ENCODE measurements around the gene PDZD7.

DNA sequence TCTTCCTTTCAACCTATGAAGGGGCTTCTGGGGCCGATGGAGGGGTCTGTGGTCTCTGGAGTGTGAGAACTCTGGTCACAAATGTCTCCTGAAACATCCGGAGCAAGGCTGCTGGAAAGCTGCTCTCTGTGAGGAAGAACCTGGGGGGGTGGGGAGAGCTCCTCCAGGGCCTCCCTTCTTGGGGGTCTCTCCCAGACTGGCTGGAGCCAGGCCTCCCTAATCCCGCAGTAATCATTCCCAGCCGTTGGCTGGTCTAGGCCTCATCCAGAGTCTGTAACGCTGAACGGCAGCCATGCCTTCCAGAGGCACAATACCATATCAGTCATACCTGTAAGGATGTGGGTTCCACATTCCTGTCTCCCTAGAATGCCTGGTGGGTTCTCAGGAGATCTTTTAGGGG lies 35.7 kb downstream of the PDZD7 start:
- TF ChIP-seq, protein P1, sequence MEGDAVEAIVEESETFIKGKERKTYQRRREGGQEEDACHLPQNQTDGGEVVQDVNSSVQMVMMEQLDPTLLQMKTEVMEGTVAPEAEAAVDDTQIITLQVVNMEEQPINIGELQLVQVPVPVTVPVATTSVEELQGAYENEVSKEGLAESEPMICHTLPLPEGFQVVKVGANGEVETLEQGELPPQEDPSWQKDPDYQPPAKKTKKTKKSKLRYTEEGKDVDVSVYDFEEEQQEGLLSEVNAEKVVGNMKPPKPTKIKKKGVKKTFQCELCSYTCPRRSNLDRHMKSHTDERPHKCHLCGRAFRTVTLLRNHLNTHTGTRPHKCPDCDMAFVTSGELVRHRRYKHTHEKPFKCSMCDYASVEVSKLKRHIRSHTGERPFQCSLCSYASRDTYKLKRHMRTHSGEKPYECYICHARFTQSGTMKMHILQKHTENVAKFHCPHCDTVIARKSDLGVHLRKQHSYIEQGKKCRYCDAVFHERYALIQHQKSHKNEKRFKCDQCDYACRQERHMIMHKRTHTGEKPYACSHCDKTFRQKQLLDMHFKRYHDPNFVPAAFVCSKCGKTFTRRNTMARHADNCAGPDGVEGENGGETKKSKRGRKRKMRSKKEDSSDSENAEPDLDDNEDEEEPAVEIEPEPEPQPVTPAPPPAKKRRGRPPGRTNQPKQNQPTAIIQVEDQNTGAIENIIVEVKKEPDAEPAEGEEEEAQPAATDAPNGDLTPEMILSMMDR (IDR thresholded peaks at IDR 0.05) = no peak
- TF ChIP-seq POLR2A (IDR thresholded peaks at IDR 0.05) (no peak), EP300 (IDR thresholded peaks at IDR 0.05) (no peak)
